HepG2 (cell line): ENCODE measurements around the gene ENTHD1. TPM values are rescaled to one million over a fixed set of nuclear protein-coding genes. Genes with fewer than 3 reads are reported as not detected.

Experiments
- ATAC-seq: fragments of 200-7000 bp; cut with Tn5 transposase; 3 replicates; pipeline ENCODE4 v1.9.1; 2020; ENCODE audit warnings: mild to moderate bottlenecking, moderate library complexity
- BruUV-seq: library from RNA; stranded (reverse); fragments of 400-500 nt; replicated peaks from 2 replicates; lab custom pipeline; 2021; lab: Mats Ljungman, UMichigan
- CTCF ChIA-PET: fragments of 300-600 bp; formaldehyde crosslinking; extraction: SDS; loops from one replicate; lab custom pipeline; 2021; ENCODE audit warnings: low total read pairs, inconsistent platforms, low intra/inter-chr PET ratio; lab: Yijun Ruan, JAX
- POLR2A ChIA-PET: fragments of 350-600 bp; sonication (Branson Sonifier 250); formaldehyde crosslinking; loops from one replicate; lab custom pipeline; 2020; ENCODE audit warnings: antibody characterized with exemption, inconsistent platforms; lab: Yijun Ruan, JAX
- DNase-seq: peaks from one replicate; pipeline ENCODE4 v3.0.0-alpha.2; 2015; ENCODE audit warnings: low spot score
- FAIRE-seq: peaks from 3 replicates; lab custom pipeline; 2011; peaks lifted over from hg19 to GRCh38; lab: Jason Lieb, UNC
- H2AFZ ChIP-seq: one replicate; pipeline ENCODE4 v1.6.1; 2011; ENCODE audit warnings: low read length, inconsistent platforms
- H3K27ac ChIP-seq: fragments of 300-600 bp; 3 replicates; pipeline ENCODE4 v1.8.0; 2011; ENCODE audit warnings: mixed run types, mild to moderate bottlenecking, mixed read lengths, low read length, inconsistent platforms; ENCODE audit not compliant: insufficient read depth; ENCODE audit errors: extremely low read length
- H3K27me3 ChIP-seq, 2 experiments: fragments of 200-600 bp in 1 of 2; 2 replicates in 1 of 2; 3 replicates in 1 of 2; pipeline versions ENCODE4 v1.6.0 to v1.8.0; 2011; ENCODE audit warnings: low read length in 2 of 2, mild to moderate bottlenecking in 2 of 2, moderate library complexity in 2 of 2, inconsistent platforms in 1 of 2; ENCODE audit not compliant: insufficient read depth in 2 of 2, control insufficient read depth in 1 of 2
- H3K36me3 ChIP-seq, 2 experiments: fragments of 200-600 bp in 1 of 2; replicated peaks in 1 of 2; 2 replicates in 1 of 2; 3 replicates in 1 of 2; pipeline versions ENCODE4 v1.5.1 to v1.8.0; 2011; ENCODE audit warnings: low read length in 2 of 2, inconsistent platforms in 1 of 2; ENCODE audit not compliant: insufficient read depth in 2 of 2, control insufficient read depth in 1 of 2
- H3K4me1 ChIP-seq: 2 replicates; pipeline ENCODE4 v1.5.1; 2012; ENCODE audit warnings: low read length, inconsistent platforms; ENCODE audit not compliant: insufficient read depth
- H3K4me2 ChIP-seq: 2 replicates; pipeline ENCODE4 v1.6.0; 2011; ENCODE audit warnings: low read depth, low read length, inconsistent platforms
- H3K4me3 ChIP-seq, 3 experiments: fragments of 200-600 bp in 1 of 3; sonication (generic), shearing (Covaris generic) in 1 of 3; replicated peaks in 1 of 3; 2 replicates each; pipeline ENCODE4 v1.5.1; 2011 to 2016; ENCODE audit warnings: low read length in 3 of 3, inconsistent platforms in 2 of 3, low read depth in 2 of 3, mild to moderate bottlenecking in 2 of 3, control low read depth in 1 of 3, mixed read lengths in 1 of 3; ENCODE audit not compliant: insufficient read depth in 1 of 3
- H3K79me2 ChIP-seq: one replicate; pipeline ENCODE4 v1.6.1; 2011; ENCODE audit warnings: low read length, inconsistent platforms; ENCODE audit not compliant: insufficient read depth
- H3K9ac ChIP-seq: 2 replicates; pipeline ENCODE4 v1.6.0; 2011; ENCODE audit warnings: mild to moderate bottlenecking, low read depth, low read length, inconsistent platforms; ENCODE audit not compliant: insufficient read depth
- H3K9me3 ChIP-seq: 2 replicates; pipeline ENCODE4 v1.5.1; 2012; ENCODE audit warnings: mild to moderate bottlenecking, low read length
- H4K20me1 ChIP-seq: 2 replicates; pipeline ENCODE4 v1.6.0; 2011; ENCODE audit warnings: inconsistent platforms, mild to moderate bottlenecking, low read length, moderate library complexity; ENCODE audit not compliant: insufficient read depth
- DRAP1 ChIP-seq: IDR thresholded peaks from 2 replicates; pipeline ENCODE4 v1.6.1; 2016; ENCODE audit warnings: missing genetic modification reagents, missing compliant biosample characterization
- HNRNPLL ChIP-seq: fragments of 200-400 bp; formaldehyde crosslinking; IDR thresholded peaks from 2 replicates; pipeline ENCODE4 v1.6.1; 2017; ENCODE audit warnings: mild to moderate bottlenecking, low read depth, low read length; ENCODE audit not compliant: poor library complexity, severe bottlenecking
- MAFF ChIP-seq: IDR thresholded peaks from 2 replicates; pipeline ENCODE4 v1.6.1; 2011; ENCODE audit warnings: low read depth, low read length, improper control_type of control experiment
- MIXL1 ChIP-seq: IDR thresholded peaks from 2 replicates; pipeline ENCODE4 v1.6.1; 2016
- NFATC3 ChIP-seq: sonication (generic); formaldehyde crosslinking; IDR thresholded peaks from 2 replicates; pipeline ENCODE4 v1.5.1; 2020; ENCODE audit warnings: mild to moderate bottlenecking, missing genetic modification reagents
- XBP1 ChIP-seq: sonication (generic); formaldehyde crosslinking; IDR thresholded peaks from 2 replicates; pipeline ENCODE4 v1.5.0; 2020; ENCODE audit warnings: missing genetic modification reagents
- ZBTB37 ChIP-seq: sonication (generic); formaldehyde crosslinking; IDR thresholded peaks from 2 replicates; pipeline ENCODE4 v1.4.0; 2020; ENCODE audit warnings: mild to moderate bottlenecking, missing genetic modification reagents
- ZNF121 ChIP-seq: sonication (generic); formaldehyde crosslinking; IDR thresholded peaks from 2 replicates; pipeline ENCODE4 v1.5.0; 2020; ENCODE audit warnings: mild to moderate bottlenecking, missing genetic modification reagents
- ZNF496 ChIP-seq: sonication (generic); formaldehyde crosslinking; IDR thresholded peaks from 2 replicates; pipeline ENCODE4 v1.8.1; 2023; ENCODE audit warnings: mild to moderate bottlenecking, moderate library complexity, missing genetic modification reagents; ENCODE audit not compliant: insufficient replicate concordance
- ZNF615 ChIP-seq: sonication (generic); formaldehyde crosslinking; IDR thresholded peaks from 2 replicates; pipeline ENCODE4 v1.5.0; 2020; ENCODE audit warnings: mild to moderate bottlenecking, missing genetic modification reagents, borderline replicate concordance
- ZNF747 ChIP-seq: sonication (generic); formaldehyde crosslinking; IDR thresholded peaks from 2 replicates; pipeline ENCODE4 v1.8.1; 2023; ENCODE audit warnings: missing genetic modification reagents, mild to moderate bottlenecking, borderline replicate concordance
- WGBS: methylation state at CpG from one replicate; pipeline ENCODE4 v1.1.6; 2017; ENCODE audit warnings: low lambda C conversion rate; 5-methylcytosine and 5-hydroxymethylcytosine counted together
- in situ Hi-C: cut with HindIII; loops from 2 replicates; pipeline ENCODE4 v1.10.0; 2017; ENCODE audit warnings: low pct_unique_long_range_greater_than_20kb; ENCODE audit not compliant: extremely low pct_ligation_motif_present
- intact Hi-C: fragments of 100-400 bp; cut with micrococcal nuclease; formaldehyde crosslinking; loops from one replicate; pipeline ENCODE4 v1.10.0; 2022; ENCODE audit not compliant: unreplicated experiment
- polyA plus RNA-seq, 8 experiments: library from polyadenylated mRNA; depleted of rRNA in 3 of 8; stranded (reverse) in 7 of 8; unstranded in 1 of 8; fragments of >200 nt; fragmentation: Illumina TruSeq in 4 of 8; extraction: Trizol in 4 of 8; gene quantifications; 2 replicates each; pipeline versions ENCODE4 v1.2.1 to v1.2.3, GENCODE V29; 2011 to 2016; ENCODE audit warnings: low read depth in 4 of 8, missing spikeins in 1 of 8, mixed read lengths in 1 of 8; ENCODE audit not compliant: insufficient read depth in 1 of 8
- total RNA-seq, 5 experiments: library from RNA; depleted of rRNA; stranded (reverse); fragments of >200 nt; fragmentation: Illumina TruSeq; extraction: Trizol; gene quantifications; 2 replicates each; pipeline ENCODE4 v1.2.3, GENCODE V29; 2016; ENCODE audit warnings: low read depth in 1 of 5
- TF ChIP-seq, protein P1 (sequence below): sonication (generic); formaldehyde crosslinking; IDR thresholded peaks from 2 replicates; pipeline ENCODE4 v1.4.0; 2020; ENCODE audit warnings: missing genetic modification reagents, borderline replicate concordance

ENTHD1 gene
- total and polyA plus RNA-seq, 2 of the 13 experiments (the other 11 are each of a cell fraction or from before 2014, with no cell fraction given), result not detected

GRCh38 chr22:39833093-39833492 is 60.5 kb downstream of the ENTHD1 start:
- ChIA-PET POLR2A (no interaction called here), CTCF (no interaction called here)
- Histone ChIP-seq H4K20me1 (no peaks in the 10 kb centered on the region), H3K9ac (no peak overlapping the region), H3K4me3 (no peak overlapping the region), H3K9me3 (no peaks in the 10 kb centered on the region), H3K27me3 (peaks cover 0 to 4% of the 10 kb centered on the region in 2 experiments; a peak in 2 of 5 replicates), H3K4me2 (no peak overlapping the region), H3K79me2 (no peaks in the 10 kb centered on the region), H3K4me1 (no peaks in the 10 kb centered on the region), H3K27ac (no peak overlapping the region), H3K36me3 (no peaks in the 10 kb centered on the region), H2AFZ (no peak overlapping the region)
- no peak for TF ChIP-seq ZNF747 (CRISPR knock-in tag)
- TF ChIP-seq, protein P1, sequence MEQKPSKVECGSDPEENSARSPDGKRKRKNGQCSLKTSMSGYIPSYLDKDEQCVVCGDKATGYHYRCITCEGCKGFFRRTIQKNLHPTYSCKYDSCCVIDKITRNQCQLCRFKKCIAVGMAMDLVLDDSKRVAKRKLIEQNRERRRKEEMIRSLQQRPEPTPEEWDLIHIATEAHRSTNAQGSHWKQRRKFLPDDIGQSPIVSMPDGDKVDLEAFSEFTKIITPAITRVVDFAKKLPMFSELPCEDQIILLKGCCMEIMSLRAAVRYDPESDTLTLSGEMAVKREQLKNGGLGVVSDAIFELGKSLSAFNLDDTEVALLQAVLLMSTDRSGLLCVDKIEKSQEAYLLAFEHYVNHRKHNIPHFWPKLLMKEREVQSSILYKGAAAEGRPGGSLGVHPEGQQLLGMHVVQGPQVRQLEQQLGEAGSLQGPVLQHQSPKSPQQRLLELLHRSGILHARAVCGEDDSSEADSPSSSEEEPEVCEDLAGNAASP (CRISPR knock-in tag), result no peak
- in situ Hi-C loops, result no loop called here
- BruUV-seq, result no TSS peak
- FAIRE-seq, result no peak
- DNase-seq, result no peak
- WGBS, result no CpG with 5 or more reads among the region's 1 CpG
- intact Hi-C loops, result no loop called here
- no peak for ATAC-seq

GRCh38 chr22:39832627-39833074 is 60.9 kb downstream of the ENTHD1 start:
- CTCF ChIA-PET, result no interaction called here
- intact Hi-C loops, result no loop called here

More at GRCh38 chr22:39832627-39833074, 60.9 kb downstream of the ENTHD1 start:
- Histone ChIP-seq H2AFZ (no peak overlapping the region), H4K20me1 (no peaks in the 10 kb centered on the region), H3K36me3 (no peaks in the 10 kb centered on the region), H3K4me1 (no peaks in the 10 kb centered on the region), H3K9ac (no peak overlapping the region), H3K4me3 (no peak overlapping the region), H3K4me2 (no peak overlapping the region), H3K9me3 (no peaks in the 10 kb centered on the region), H3K27ac (no peak overlapping the region), H3K79me2 (no peaks in the 10 kb centered on the region), H3K27me3 (peaks cover 0 to 4% of the 10 kb centered on the region in 2 experiments; a peak in 2 of 5 replicates)
- POLR2A ChIA-PET, result no interaction called here
- no peak for DNase-seq
- no TSS peak for BruUV-seq
- no peak for TF ChIP-seq NFATC3 (CRISPR knock-in tag)
- TF ChIP-seq MIXL1 (CRISPR knock-in tag), result no peak
- TF ChIP-seq DRAP1 (CRISPR knock-in tag), result no peak
- no peak for TF ChIP-seq ZBTB37 (CRISPR knock-in tag)
- TF ChIP-seq ZNF496, result no peak
- no peak for TF ChIP-seq ZNF615 (CRISPR knock-in tag)
- TF ChIP-seq MAFF, result no peak
- TF ChIP-seq ZNF121 (CRISPR knock-in tag), result no peak
- TF ChIP-seq HNRNPLL, result no peak
- TF ChIP-seq XBP1, result no peak
- WGBS, result 18% methylated on average over 7 of the region's 7 CpGs
- no peak for ATAC-seq
- in situ Hi-C loops, result no loop called here
- no peak for FAIRE-seq
